Tibial nerve (tissue), 4 donors: ENCODE measurements around the gene PCYOX1L.

Source experiments
- CTCF ChIP-seq, 5 experiments: fragments of 200-600 bp in 3 of 5; fragments of 450-650 bp in 2 of 5; sonication (generic) in 3 of 5; IDR thresholded peaks; one replicate each; pipeline ENCODE4 v1.5.1; 2016 to 2019; ENCODE audit warnings: antibody characterized with exemption in 5 of 5, mild to moderate bottlenecking in 3 of 5, moderate library complexity in 2 of 5
- EP300 ChIP-seq, 2 donors: sonication (generic); formaldehyde crosslinking; IDR thresholded peaks; one replicate each; pipeline ENCODE4 v1.6.1; 2017; ENCODE audit warnings: antibody characterized with exemption in 2 of 2, mild to moderate bottlenecking in 1 of 2
- POLR2A ChIP-seq, 2 donors: fragments of 450-650 bp; IDR thresholded peaks; one replicate each; pipeline ENCODE4 v1.6.1; 2017; ENCODE audit warnings: antibody characterized with exemption in 2 of 2, mild to moderate bottlenecking in 2 of 2, moderate library complexity in 2 of 2

GRCh38 chr5:149380466-149381121, 22.7 kb downstream of the PCYOX1L start:
- TF ChIP-seq POLR2A (IDR thresholded peaks at IDR 0.05): no peak
- TF ChIP-seq CTCF (IDR thresholded peaks at IDR 0.05): no peak
- TF ChIP-seq EP300 (IDR thresholded peaks at IDR 0.05): no peak
